Amniotic stem cell (primary cell): ENCODE results near the gene TTC28.
"Not testable (repeated sequence)": the region's sequence is repeated elsewhere in the genome, so short reads cannot be mapped to it uniquely, and the experiment has no call there.

Experiments used
- DNase-seq: peaks from one replicate; lab custom pipeline; 2025; lab: John Stamatoyannopoulos, UW

Gene TTC28

DNA sequence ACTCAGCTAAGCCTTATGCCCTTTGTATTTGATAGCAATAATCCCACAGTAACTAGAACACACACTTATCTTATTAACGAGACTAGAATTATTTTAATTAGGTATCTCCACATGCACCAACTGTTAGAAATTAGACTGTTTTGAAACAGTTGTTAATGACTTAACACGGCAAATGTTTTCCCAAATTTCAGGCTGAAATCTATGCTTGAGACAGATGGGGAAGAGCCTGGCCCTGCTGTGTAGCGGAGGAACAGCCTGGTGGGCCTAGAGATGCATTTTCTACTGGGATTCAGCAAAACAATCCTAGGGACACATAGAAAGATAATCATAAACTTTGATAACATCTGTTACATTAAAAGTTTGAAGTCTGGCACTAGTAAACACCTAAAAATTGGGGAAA, 273.4 kb downstream of the TTC28 start:
- DNase-seq, result no peak

DNA sequence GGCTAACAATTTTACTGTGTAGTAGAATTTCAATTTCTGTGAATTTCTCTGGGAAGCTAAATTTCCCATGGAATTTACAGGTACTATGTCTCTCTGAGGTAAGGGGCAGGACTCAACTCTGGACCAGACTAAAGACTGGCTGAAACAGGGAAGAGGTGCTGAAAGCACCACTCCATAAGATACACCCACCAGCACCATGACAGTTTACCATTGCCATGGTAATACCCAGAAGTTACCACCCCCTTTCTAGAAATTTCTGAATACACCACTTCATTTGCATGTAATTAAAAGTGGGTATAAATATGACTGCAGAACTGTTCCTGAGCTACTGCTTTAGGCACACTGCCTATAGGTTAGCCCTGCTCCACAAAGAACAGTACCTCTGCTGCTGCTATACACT, 274.1 kb downstream of the TTC28 start:
- DNase-seq, result no peak

GRCh38 chr22:28402539-28402938, 277.1 kb downstream of the TTC28 start:
- DNase-seq, result no peak

GRCh38 chr22:28402060-28402459, 277.6 kb downstream of the TTC28 start:
- no peak for DNase-seq

DNA sequence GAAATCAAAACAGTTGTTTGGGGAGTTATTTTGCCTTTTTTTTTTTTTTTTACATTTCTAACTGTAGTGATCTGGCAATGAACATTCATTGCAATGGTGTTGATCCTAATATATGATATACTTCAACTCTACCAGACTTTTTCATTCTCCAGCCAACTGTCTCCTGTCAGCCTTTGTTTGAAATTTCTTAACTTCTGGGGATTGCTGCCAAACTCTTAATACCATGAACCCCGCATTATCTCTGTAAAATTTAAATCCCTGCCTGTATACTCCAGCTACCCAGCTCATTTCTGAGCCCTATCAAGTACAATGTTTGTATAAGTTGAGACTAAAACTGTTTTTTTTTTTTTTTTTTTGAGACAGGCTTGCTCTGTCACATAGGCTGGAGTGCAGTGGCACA, 280.7 kb downstream of the TTC28 start:
- DNase-seq, result no peak

DNA sequence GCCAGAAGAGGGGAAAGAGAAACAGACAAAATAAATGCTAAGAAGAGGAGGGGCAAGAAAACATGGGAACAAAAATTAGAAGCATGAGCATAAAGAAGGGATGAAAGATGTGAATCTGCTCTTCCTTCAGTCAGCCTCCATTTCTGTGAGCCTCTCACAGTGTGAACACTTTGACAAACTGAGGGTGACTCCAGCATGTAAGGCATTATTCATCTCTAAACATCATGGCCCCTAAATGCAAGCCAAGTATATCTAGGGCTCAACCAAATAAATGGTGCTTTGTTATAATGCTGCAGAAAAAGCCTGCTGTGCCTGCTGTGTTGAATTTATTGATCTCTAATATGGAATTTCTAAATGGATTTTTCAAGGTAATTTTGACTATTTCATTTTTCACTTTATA, 281.3 kb downstream of the TTC28 start:
- no peak for DNase-seq

GRCh38 chr22:28397306-28397705, 282.3 kb downstream of the TTC28 start:
- DNase-seq, result no peak

DNA sequence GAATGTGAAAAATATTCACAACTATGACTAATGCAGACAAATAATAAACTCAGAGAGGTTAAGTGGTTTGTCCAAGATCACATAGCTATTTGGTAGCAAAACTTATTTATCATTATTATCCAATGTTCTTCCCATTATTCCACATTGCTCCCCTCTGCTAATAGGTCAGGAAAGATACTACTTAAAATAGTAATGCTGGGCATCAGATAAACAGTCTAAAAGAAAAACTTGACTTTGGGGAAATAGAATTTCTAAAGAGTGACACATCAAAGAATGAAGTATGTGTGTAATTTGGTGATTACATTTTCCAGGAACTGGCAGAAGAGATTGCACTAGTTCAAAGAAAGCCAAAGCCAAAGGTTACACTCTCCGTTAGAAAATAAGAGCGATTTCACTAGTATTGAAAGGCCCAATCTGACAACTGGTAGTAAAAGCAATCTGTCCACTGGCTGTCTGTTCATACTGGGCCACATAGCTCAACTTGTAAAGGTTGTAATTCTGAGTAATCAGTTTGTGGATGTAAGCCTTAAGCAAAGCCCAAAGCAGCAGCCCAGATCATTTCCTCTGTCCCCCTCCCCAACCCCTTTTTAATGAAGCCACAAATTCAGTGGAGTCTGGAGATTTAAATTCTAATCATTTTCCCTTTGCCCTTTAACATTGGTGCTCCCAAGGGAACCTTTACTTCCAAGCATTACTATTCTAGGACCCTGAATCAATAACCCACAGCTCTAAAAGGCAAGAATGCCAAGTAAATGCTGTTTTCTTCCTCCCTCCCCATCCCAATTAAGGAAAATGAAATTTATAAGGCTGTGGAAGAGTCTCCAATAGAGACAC, 283.5 kb downstream of the TTC28 start:
- no peak for DNase-seq

DNA sequence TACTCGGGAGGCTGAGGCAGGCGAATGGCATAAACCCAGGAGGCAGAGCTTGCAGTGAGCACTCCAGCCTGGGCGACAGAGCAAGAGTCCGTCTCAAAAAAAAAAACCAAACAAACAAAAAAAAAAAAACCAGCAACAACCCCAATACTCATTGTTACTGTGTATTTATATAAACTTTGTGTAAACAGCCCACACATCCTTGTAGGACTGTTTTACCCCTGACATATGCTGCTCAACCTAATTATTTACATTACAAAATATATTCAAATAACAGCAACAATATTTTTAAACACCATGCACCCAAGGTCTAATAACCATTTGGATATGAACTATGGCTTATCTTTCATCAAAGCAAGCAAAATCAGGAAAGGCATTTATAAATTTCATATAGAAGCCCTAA, 284.1 kb downstream of the TTC28 start:
- DNase-seq, result no peak

- DNase-seq, result no peak
Measured at GRCh38 chr22:28394513-28395110, 285.0 kb downstream of the TTC28 start.

DNA sequence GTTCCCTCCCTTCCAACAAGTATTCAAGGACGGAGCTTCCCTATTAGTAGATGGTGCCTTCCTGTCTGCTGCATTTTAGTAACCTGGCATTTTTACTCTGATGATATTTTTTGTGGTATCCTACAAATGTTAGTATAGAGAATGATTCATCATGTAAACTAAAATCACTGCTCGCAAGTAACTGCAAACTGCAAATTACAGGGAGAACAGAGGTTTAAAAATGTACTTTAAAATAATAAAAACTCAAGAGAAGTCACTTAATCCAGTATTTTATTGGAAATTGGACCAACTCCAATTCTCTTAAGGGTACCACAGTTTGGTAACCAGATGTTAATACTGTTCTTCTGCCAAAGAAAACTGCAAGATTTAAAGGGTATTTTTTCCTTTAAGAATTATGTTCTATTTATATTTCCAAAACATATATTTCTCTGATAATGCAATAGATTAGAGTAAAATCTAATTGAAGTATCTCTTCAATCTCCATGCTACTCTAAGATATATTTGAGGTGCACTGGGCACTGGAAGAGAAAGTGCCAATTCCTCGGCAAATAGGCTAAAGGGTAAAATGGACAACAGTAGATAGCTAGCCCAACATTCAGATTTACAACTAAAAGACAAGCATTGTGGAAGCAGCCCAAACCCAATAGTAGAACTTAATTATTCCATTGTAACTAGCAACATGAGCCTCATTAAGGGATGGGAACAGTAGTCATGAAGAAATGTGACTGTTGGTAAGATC, 298.0 kb downstream of the TTC28 start:
- DNase-seq, result no peak

- no peak for DNase-seq
Measured at GRCh38 chr22:28379951-28380350, 299.7 kb downstream of the TTC28 start.

DNA sequence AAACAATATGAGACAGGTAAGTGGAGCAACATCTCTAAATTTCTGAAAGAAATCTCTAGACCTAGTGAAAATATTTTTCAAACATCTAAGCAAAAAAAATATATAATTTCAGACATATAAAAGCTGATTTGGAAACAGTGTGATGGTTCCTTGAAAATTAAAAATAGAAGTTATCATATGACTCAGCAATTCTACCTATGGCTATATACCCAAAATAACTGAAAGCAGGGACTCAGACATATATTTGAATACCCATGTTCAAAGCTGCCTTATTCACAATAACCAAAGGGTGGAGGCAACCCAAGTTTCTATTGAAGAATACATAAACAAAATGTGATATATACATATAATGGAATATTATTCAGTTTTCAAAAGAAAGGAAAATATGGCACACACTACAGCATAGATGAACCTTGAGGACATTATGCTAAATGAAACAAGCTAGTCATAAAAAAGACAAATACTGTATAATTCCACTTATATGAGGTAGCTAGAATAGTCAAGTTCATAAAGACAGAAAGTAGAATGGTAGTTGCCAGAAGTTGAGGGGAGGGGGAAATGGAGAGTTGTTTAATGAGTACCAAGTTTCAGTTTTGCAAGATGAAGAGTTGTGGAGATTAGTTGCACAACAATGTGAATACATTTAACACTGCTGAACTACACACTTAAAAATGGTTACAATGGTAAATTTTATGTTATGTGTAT, 300.4 kb downstream of the TTC28 start:
- no peak for DNase-seq

- no peak for DNase-seq
Measured at GRCh38 chr22:28375761-28376534, 303.7 kb downstream of the TTC28 start.

DNA sequence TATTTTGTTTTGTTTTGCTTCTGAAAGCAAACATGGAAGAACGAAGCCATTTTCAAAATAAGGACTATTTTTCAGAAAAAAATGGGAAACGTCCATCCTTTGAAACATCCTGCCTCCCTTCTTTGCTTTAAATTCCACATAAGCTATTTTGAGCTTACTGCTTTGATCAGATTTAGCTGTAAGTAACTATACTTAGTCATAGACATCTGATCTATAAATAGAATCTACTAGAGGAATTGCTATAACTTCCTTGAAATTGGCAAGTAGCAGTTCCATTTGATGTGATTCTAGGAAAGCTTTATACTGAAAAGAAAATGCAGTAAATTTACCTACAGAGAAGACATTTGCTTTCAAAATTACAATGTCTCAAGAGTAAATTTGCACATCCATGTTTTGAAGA, 305.8 kb downstream of the TTC28 start:
- no peak for DNase-seq

GRCh38 chr22:28369854-28370253, 309.8 kb downstream of the TTC28 start:
- DNase-seq, result no peak

- no peak for DNase-seq
Measured at GRCh38 chr22:28366856-28367255, 312.8 kb downstream of the TTC28 start.

GRCh38 chr22:28365371-28365770, 314.3 kb downstream of the TTC28 start:
- no peak for DNase-seq

DNA sequence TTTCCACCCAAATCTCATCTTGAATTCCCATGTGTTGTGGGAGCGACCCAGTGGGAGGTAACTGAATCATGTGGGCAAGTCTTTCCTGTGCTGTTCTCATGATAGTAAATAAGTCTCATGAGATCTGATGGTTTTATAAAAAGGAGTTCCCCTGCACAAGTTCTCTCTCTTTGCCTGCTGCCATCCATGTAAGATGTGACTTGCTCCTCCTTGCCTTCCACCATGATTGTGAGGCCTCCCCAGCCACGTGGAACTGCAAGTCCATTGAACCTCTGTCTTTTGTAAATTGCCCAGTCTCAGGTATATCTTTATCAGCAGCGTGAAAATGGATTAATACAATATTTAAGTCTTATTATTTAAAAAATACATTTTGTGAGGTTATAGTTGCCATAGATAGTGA, 315.5 kb downstream of the TTC28 start:
- DNase-seq, result not testable (repeated sequence)

GRCh38 chr22:28360939-28361338, 318.7 kb downstream of the TTC28 start:
- no peak for DNase-seq

DNA sequence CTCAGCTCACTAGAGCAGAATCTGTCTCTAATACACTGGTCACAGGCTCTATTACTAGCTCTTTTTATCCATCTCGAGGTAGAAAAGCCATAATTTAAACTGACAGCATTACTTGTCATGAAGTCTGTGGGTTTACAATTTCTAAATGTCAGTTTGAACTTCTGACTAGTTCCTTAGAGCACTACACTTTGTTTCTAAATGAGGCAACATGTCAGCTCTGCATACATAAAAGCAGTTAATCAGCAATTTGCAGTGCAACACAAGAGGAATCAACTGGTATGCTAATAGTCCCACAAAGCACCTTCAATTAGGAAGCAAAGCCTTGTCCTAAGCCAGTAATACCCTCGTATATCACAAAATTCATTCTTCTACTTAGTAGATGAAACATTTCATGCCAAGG, 321.3 kb downstream of the TTC28 start:
- no peak for DNase-seq

DNA sequence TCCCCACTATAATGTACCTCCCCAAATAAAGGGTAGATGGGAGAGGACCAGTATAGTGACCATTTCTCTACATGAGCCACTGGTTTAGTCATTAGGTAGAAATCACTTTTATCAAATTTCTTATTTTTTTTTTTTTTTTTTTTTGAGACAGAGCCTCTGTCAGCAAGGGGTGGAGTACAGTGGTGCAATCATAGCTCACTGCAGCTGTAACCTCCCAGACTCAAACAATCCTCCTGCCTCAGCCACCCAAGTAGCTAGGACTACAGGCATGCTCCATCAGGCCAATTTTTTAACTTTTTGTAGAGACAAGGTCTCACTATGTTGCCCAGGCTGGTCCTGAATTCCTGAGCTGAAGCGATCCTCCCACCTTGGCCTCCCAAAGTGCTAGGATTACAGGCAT, 322.4 kb downstream of the TTC28 start:
- DNase-seq, result no peak
